Endothelial cell of umbilical vein (primary cell): ENCODE results near the gene GPR137. TPM values are rescaled to one million over a fixed set of nuclear protein-coding genes. Genes with fewer than 3 reads are reported as not detected.

Experiments
- BruUV-seq: library from RNA; stranded (reverse); fragments of 400-500 nt; replicated peaks from 2 replicates; lab custom pipeline; 2021; lab: Mats Ljungman, UMichigan
- CTCF ChIA-PET: fragments of 300-600, 350-600 bp; sonication (Branson Sonifier 250); formaldehyde crosslinking; loops from one replicate; lab custom pipeline; 2021; ENCODE audit warnings: antibody characterized with exemption, inconsistent platforms; lab: Charles Lee
- POLR2A ChIA-PET: fragments of 300-600, 350-600 bp; sonication (Branson Sonifier 250); formaldehyde crosslinking; loops from one replicate; lab custom pipeline; 2021; ENCODE audit warnings: antibody characterized with exemption, inconsistent platforms; lab: Charles Lee
- DNase-seq: peaks from one replicate; pipeline ENCODE4 v3.0.0-alpha.2; 2011; ENCODE audit warnings: low read depth, low spot score
- FAIRE-seq: peaks from 2 replicates; lab custom pipeline; 2011; peaks lifted over from hg19 to GRCh38; lab: Jason Lieb, UNC
- H2AFZ ChIP-seq: 2 replicates; pipeline ENCODE4 v1.6.0; 2012; ENCODE audit warnings: low read depth, low read length, control low read depth, inconsistent platforms
- H3K27ac ChIP-seq: 2 replicates; pipeline ENCODE4 v1.5.1; 2011; ENCODE audit warnings: low read depth, mild to moderate bottlenecking, control low read depth, low read length, moderate library complexity; ENCODE audit not compliant: insufficient read depth
- H3K27me3 ChIP-seq, 2 experiments: 2 replicates each; pipeline versions ENCODE4 v1.6.0 to v1.6.1; 2011; ENCODE audit warnings: low read length in 2 of 2, mixed read lengths in 1 of 2; ENCODE audit not compliant: control insufficient read depth in 2 of 2, insufficient read depth in 2 of 2
- H3K36me3 ChIP-seq, 2 experiments: 2 replicates in 1 of 2; 3 replicates in 1 of 2; pipeline ENCODE4 v1.5.1; 2011; ENCODE audit warnings: low read length in 2 of 2, mild to moderate bottlenecking in 1 of 2, moderate library complexity in 1 of 2; ENCODE audit not compliant: control insufficient read depth in 2 of 2, insufficient read depth in 2 of 2; ENCODE audit errors: extremely low read depth in 1 of 2
- H3K4me1 ChIP-seq: 3 replicates; pipeline ENCODE4 v1.5.1; 2011; ENCODE audit warnings: mild to moderate bottlenecking, low read length; ENCODE audit not compliant: control insufficient read depth, insufficient read depth; ENCODE audit errors: extremely low read depth
- H3K4me2 ChIP-seq: 2 replicates; pipeline ENCODE4 v1.6.1; 2011; ENCODE audit warnings: low read length, control low read depth, mixed read lengths; ENCODE audit not compliant: insufficient read depth
- H3K4me3 ChIP-seq, 3 experiments: fragments of 200-600 bp in 1 of 3; sonication (generic), shearing (Covaris generic) in 1 of 3; replicated peaks in 1 of 3; 2 replicates each; pipeline ENCODE4 v1.5.1; 2011 to 2016; ENCODE audit warnings: control low read depth in 3 of 3, low read length in 3 of 3, mild to moderate bottlenecking in 2 of 3, inconsistent platforms in 1 of 3, low read depth in 1 of 3, moderate library complexity in 1 of 3; ENCODE audit not compliant: insufficient read depth in 1 of 3
- H3K79me2 ChIP-seq: 2 replicates; pipeline ENCODE4 v1.6.0; 2012; ENCODE audit warnings: low read length, inconsistent platforms; ENCODE audit not compliant: control insufficient read depth, insufficient read depth
- H3K9ac ChIP-seq: replicated peaks from 2 replicates; pipeline ENCODE3; 2011; ENCODE audit warnings: low read length, control low read depth; ENCODE audit not compliant: insufficient read depth; ENCODE audit errors: extremely low read depth
- H3K9me1 ChIP-seq: replicated peaks from 3 replicates; pipeline ENCODE4 v1.6.0; 2011; ENCODE audit warnings: mild to moderate bottlenecking, low read length; ENCODE audit not compliant: control insufficient read depth, insufficient read depth; ENCODE audit errors: extremely low read depth
- H3K9me3 ChIP-seq: replicated peaks from 2 replicates; pipeline ENCODE4 v1.5.1; 2012; ENCODE audit warnings: low read length, inconsistent platforms; ENCODE audit not compliant: control insufficient read depth, insufficient read depth
- H4K20me1 ChIP-seq: replicated peaks from 2 replicates; pipeline ENCODE3; 2011; ENCODE audit warnings: mild to moderate bottlenecking, low read length; ENCODE audit not compliant: control insufficient read depth, insufficient read depth; ENCODE audit errors: extremely low read depth
- CTCF ChIP-seq, 2 donors: IDR thresholded peaks; 1 replicate in 1 of 2; 2 replicates in 1 of 2; pipeline ENCODE4 v1.5.1; 2011; ENCODE audit warnings: low read length in 2 of 2, mild to moderate bottlenecking in 2 of 2, moderate library complexity in 2 of 2, control low read depth in 1 of 2, inconsistent platforms in 1 of 2, low read depth in 1 of 2; ENCODE audit not compliant: insufficient read depth in 1 of 2; ENCODE audit errors: extremely low read depth in 1 of 2
- EZH2 ChIP-seq: IDR thresholded peaks from 2 replicates; pipeline ENCODE4 v1.6.1; 2012; ENCODE audit warnings: borderline replicate concordance, low read depth, mild to moderate bottlenecking, moderate library complexity, low read length, inconsistent platforms; ENCODE audit not compliant: severe bottlenecking
- FOS ChIP-seq: IDR thresholded peaks from 2 replicates; pipeline ENCODE4 v1.6.1; 2011; ENCODE audit warnings: mild to moderate bottlenecking, low read length, moderate library complexity, borderline replicate concordance; ENCODE audit not compliant: insufficient read depth
- GATA2 ChIP-seq: IDR thresholded peaks from 2 replicates; pipeline ENCODE4 v1.7.0; 2011; ENCODE audit warnings: low read depth, mild to moderate bottlenecking, moderate library complexity, mixed read lengths, low read length; ENCODE audit not compliant: insufficient read length, insufficient read depth
- JUN ChIP-seq: IDR thresholded peaks from 2 replicates; pipeline ENCODE4 v1.6.1; 2011; ENCODE audit warnings: borderline replicate concordance, low read depth; ENCODE audit not compliant: insufficient read length, insufficient read depth
- MAX ChIP-seq: IDR thresholded peaks from 2 replicates; pipeline ENCODE4 v1.6.1; 2011; ENCODE audit not compliant: insufficient read depth, insufficient read length
- MYC ChIP-seq: IDR thresholded peaks from one replicate; pipeline ENCODE4 v1.6.1; 2011; ENCODE audit warnings: mild to moderate bottlenecking, low read depth, low read length
- POLR2A ChIP-seq: IDR thresholded peaks from 2 replicates; pipeline ENCODE4 v1.6.1; 2012; ENCODE audit warnings: low read depth, mild to moderate bottlenecking, control low read depth, low read length
- POLR2AphosphoS5 ChIP-seq: IDR thresholded peaks from 2 replicates; pipeline ENCODE4 v1.6.1; 2012; ENCODE audit warnings: low read depth, mild to moderate bottlenecking, control low read depth, low read length, moderate library complexity; ENCODE audit not compliant: insufficient read depth
- dilution Hi-C: fragments of 300-500 bp; cut with MboI; formaldehyde crosslinking; loops from one replicate; pipeline ENCODE4 v1.15.0; 2019; ENCODE audit warnings: low sequenced_read_pairs; ENCODE audit not compliant: extremely low pct_ligation_motif_present
- intact Hi-C: fragments of 100-400 bp; cut with micrococcal nuclease; formaldehyde crosslinking; loops from one replicate; pipeline ENCODE4 v1.10.0; 2022
- polyA plus RNA-seq, 4 experiments: library from polyadenylated mRNA; depleted of rRNA in 3 of 4; stranded (reverse) in 3 of 4; unstranded in 1 of 4; fragments of >200 nt; gene quantifications; 2 replicates each; pipeline versions ENCODE4 v1.2.1 to v1.2.3, GENCODE V29; 2011 to 2012; ENCODE audit warnings: missing spikeins in 1 of 4
- total RNA-seq: library from RNA; stranded (reverse); gene quantifications from 2 replicates; pipeline ENCODE4 v1.2.3, GENCODE V29; 2021

GPR137 gene
- total and polyA plus RNA-seq, 2 donors (not counting 3 experiments of a cell fraction or from before 2014, with no cell fraction given): 40.9 to 42.5 TPM

- peak; percentile 82 for DNase-seq
- Histone ChIP-seq H3K79me2 (peaks cover 40% of the 10 kb centered on the region), H3K4me3 (peak overlapping the region; percentile 67 to 78 (median 73)), H3K4me1 (peaks cover 23% of the 10 kb centered on the region), H3K4me2 (no peak overlapping the region), H3K9ac (peak overlapping the region; percentile 67), H3K9me3 (no peaks in the 10 kb centered on the region), H3K27ac (peak overlapping the region; percentile 47), H3K36me3 (peaks cover 0 to 12% of the 10 kb centered on the region in 2 experiments), H3K9me1 (no peaks in the 10 kb centered on the region), H2AFZ (no peak overlapping the region), H4K20me1 (no peaks in the 10 kb centered on the region), H3K27me3 (no peaks in the 10 kb centered on the region)
- dilution Hi-C loops (no loop called here), intact Hi-C loops (loop anchor here (2.0 kb wide), 1 partner anchor 39 kb away; the partner anchor contains the start of genes BAD and GPR137)
- POLR2A ChIA-PET: interaction anchor here (0.6 to 2.2 kb wide), 5 partner anchors 22 to 58 kb away, joined by 3 to 10 read pairs (median 5); no protein-coding TSS in a partner anchor
- no peak for TF ChIP-seq CTCF (IDR thresholded peaks at IDR 0.05; ENCODE audit: extremely low read depth in 1 of 2, insufficient read depth in 1 of 2, low read depth in 1 of 2, low read length in 2 of 2)
- peak; percentile 24 for TF ChIP-seq MYC
- TF ChIP-seq FOS: peak; percentile 92
- no peak for TF ChIP-seq MAX
- peak; percentile 97 for TF ChIP-seq POLR2AphosphoS5
- TF ChIP-seq POLR2A: peak; percentile 97
- TF ChIP-seq GATA2: no peak
- TF ChIP-seq EZH2: no peak
- peak; percentile 8 for TF ChIP-seq JUN
- FAIRE-seq: peak; percentile 95
- CTCF ChIA-PET: interaction anchor here (0.9 to 5.0 kb wide), 11 partner anchors 9 to 109 kb away, joined by 3 to 36 read pairs (median 5); partner anchors contain the start of genes CATSPERZ, ESRRA, PRDX5 and STIP1
- TSS peak; percentile 13 for BruUV-seq
Measured at GRCh38 chr11:64245797-64246620, 39.6 kb upstream of the GPR137 start.
